ENCODE measurements around the gene GRHL1. TPM values are rescaled to one million over a fixed set of nuclear protein-coding genes. Genes with fewer than 3 reads are reported as not detected.

GRHL1 gene
- total RNA-seq, 2 donors from 2014 or later = 1.3 to 3.2 TPM

DNA sequence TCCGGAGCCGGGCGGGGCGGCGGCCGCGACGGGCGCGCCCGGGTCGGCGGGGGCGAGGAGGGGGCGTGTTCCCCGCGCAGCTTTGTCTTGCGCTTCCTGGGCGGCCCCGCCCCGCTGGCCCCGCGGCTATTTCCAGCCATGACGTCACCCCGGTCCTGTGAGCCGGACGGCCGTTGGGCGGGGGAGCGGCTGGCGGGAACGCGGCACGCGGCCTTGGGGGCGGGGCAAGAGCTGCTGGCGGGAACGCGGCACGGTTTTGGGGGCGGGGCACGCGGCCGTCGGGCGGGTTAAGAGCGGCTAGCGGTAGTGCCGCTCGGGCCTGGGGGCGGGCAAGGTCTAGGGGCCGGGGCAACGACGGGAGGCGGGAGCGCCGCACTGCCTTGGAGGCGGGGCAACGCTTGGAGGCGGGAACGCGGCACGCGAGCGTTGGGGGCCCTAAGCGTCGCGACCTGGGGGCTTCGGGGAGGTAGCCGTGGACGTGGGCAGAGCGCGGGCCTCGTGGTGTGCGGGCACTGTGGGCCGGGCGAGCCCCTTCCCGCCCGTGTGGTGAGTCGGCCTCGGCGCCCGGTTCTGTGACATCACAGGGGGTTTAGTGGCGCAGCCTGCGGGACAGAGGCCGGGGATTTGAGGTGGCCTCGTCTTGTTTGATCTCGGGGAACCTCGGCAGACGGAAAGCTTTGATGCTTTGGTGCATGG lies 92.6 kb downstream of the GRHL1 start:
- Histone ChIP-seq H3K36me3 (peaks cover 31% of the 10 kb centered on the region), H3K4me3 (peak overlapping the region; percentile 64 to 78), H3K4me1 (peaks cover 0 to 76% of the 10 kb centered on the region in 2 donors), H3K27ac (peak overlapping the region; percentile 95 to 99), H3K27me3 (no peaks in the 10 kb centered on the region), H3K9me3 (no peaks in the 10 kb centered on the region)
- TF ChIP-seq, protein P1, sequence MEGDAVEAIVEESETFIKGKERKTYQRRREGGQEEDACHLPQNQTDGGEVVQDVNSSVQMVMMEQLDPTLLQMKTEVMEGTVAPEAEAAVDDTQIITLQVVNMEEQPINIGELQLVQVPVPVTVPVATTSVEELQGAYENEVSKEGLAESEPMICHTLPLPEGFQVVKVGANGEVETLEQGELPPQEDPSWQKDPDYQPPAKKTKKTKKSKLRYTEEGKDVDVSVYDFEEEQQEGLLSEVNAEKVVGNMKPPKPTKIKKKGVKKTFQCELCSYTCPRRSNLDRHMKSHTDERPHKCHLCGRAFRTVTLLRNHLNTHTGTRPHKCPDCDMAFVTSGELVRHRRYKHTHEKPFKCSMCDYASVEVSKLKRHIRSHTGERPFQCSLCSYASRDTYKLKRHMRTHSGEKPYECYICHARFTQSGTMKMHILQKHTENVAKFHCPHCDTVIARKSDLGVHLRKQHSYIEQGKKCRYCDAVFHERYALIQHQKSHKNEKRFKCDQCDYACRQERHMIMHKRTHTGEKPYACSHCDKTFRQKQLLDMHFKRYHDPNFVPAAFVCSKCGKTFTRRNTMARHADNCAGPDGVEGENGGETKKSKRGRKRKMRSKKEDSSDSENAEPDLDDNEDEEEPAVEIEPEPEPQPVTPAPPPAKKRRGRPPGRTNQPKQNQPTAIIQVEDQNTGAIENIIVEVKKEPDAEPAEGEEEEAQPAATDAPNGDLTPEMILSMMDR (IDR thresholded peaks at IDR 0.05) = no peak
- DNase-seq (ENCODE audit: low spot score) = peak; percentile 98

DNA sequence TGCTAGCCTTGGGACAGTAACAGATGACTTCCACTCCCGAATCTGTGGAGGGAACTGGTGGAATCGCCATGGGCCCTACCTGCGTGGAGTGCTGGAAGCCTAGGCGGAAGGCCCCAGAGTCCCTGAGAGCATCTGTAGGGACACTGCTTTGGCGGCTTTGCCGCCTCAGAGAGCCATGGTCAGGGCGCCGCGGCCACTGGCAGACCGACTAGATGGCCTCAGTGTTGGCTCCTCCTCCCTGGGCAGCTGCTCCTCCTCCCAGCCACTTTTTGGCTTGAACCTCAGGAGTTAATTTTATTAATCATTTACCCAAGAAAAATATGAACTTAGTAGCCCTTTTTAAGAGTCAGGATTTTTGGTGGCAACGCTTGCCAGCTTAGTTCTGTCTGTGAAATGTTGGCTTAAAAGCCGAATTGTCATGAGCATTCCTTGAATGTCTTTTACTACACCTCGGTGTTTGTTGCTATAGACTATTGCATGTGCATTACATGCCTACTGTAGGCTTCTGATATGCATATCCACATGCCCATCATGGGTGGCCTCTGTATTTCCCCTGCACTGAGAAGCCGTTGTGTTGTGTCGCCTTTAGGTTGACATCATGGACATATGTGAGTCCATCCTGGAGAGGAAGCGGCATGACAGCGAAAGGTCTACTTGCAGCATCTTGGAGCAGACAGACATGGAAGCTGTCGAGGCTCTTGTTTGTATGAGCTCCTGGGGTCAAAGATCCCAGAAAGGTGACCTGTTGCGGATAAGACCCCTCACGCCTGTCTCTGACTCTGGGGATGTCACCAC lies 94.3 kb downstream of the GRHL1 start:
- DNase-seq (ENCODE audit: low spot score) = no peak
- Histone ChIP-seq H3K4me3 (no peak overlapping the region), H3K27ac (peak overlapping the region; percentile 95 to 99), H3K36me3 (peaks cover 43% of the 10 kb centered on the region), H3K4me1 (peaks cover 0 to 70% of the 10 kb centered on the region in 2 donors), H3K27me3 (no peaks in the 10 kb centered on the region), H3K9me3 (no peaks in the 10 kb centered on the region)
- TF ChIP-seq, protein P1 (IDR thresholded peaks at IDR 0.05) = no peak

DNA sequence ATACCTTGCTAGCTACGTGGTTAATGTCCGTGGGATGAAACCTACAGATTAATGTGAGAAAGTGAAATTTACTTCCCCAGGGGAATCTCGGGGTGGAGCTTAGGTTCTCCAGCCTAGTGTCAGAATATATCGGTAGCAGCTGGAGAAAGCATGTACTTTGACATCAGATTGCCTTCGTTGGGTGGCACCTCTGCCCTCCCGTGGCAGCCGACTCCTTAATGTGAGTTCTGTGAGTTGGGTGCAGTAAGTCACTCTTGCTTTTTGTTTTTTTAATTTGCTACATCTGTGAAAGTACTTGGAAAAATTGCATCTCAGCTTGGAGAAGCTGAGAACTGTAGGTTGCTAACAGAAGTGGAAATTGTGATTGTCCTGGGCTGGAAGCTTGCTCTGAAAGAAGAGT lies 95.4 kb downstream of the GRHL1 start:
- H3K4me1 ChIP-seq = peaks cover 0 to 58% of the 10 kb centered on the region in 2 donors
- TF ChIP-seq, protein P1 (IDR thresholded peaks at IDR 0.05) = no peak
- DNase-seq (ENCODE audit: low spot score) = no peak
- no peaks in the 10 kb centered on the region for H3K9me3 ChIP-seq
- no peaks in the 10 kb centered on the region for H3K27me3 ChIP-seq
- no peak overlapping the region for H3K27ac ChIP-seq
- H3K36me3 ChIP-seq = peaks cover 46% of the 10 kb centered on the region
- no peak overlapping the region for H3K4me3 ChIP-seq

DNA sequence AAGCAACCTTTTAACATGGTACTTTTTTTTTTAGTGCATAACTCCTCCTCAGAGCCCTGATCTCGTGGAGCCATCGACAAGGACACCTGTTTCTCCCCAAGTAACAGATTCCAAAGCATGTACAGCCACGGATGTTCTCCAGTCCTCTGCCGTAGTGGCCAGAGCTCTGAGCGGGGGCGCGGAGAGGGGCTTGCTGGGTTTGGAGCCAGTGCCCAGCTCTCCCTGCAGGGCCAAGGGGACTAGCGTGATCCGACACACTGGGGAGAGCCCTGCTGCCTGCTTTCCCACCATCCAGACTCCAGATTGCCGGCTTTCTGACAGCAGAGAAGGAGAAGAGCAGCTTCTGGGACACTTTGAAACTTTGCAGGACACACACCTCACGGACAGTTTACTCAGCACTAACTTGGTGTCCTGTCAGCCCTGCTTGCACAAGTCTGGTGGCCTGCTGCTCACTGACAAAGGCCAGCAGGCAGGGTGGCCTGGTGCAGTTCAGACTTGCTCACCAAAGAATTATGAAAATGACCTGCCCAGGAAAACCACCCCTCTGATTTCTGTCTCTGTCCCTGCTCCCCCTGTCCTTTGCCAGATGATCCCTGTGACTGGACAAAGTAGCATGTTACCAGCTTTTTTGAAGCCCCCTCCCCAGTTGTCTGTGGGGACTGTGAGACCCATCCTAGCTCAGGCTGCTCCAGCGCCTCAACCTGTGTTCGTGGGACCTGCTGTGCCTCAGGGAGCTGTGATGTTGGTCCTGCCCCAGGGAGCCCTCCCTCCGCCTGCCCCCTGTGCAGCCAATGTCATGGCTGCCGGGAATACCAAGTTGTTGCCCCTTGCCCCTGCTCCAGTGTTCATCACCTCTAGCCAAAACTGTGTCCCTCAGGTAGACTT lies 96.4 kb downstream of the GRHL1 start:
- Histone ChIP-seq H3K9me3 (no peaks in the 10 kb centered on the region), H3K36me3 (peaks cover 56% of the 10 kb centered on the region), H3K27me3 (no peaks in the 10 kb centered on the region), H3K4me1 (peaks cover 0 to 52% of the 10 kb centered on the region in 2 donors), H3K27ac (peak overlapping the region; percentile 36 to 39), H3K4me3 (no peak overlapping the region)
- TF ChIP-seq, protein P1 (IDR thresholded peaks at IDR 0.05) = no peak
- DNase-seq (ENCODE audit: low spot score) = no peak

DNA sequence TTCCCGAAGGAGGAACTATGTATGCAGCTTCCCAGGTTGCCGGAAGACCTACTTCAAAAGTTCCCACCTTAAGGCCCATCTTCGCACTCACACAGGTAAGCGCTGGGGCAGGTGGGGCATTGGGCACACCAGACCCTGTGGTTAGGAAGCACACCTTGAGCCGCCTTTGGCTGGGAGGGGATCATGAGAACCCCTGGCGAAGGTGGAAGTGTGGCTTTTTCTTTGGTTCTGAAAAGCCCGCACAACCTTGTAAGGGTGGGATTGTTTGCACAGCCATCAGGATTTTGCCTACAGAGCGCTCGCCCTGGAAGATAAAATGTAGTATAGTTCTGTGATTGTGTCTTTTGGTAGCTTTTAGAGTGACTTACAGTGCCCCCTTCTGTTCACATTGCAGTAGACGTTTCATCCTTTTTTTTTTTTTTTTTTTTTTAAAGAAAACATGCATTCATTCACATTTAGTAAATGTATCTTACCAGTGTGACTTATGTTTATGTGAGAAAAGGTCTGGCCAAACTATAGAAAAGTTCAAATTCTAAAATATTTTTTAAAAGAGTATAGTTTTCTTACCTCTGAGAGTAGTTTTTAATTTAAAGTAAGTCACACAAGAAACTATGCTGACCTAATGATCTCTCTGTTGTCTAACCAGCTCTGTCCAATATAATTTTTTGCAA lies 97.1 kb downstream of the GRHL1 start:
- Histone ChIP-seq H3K9me3 (no peaks in the 10 kb centered on the region), H3K4me1 (peaks cover 0 to 60% of the 10 kb centered on the region in 2 donors), H3K36me3 (peaks cover 64% of the 10 kb centered on the region), H3K27me3 (no peaks in the 10 kb centered on the region), H3K27ac (peak overlapping the region; percentile 36 to 39), H3K4me3 (no peak overlapping the region)
- TF ChIP-seq, protein P1 (IDR thresholded peaks at IDR 0.05) = peak; percentile 46 to 68
- DNase-seq (ENCODE audit: low spot score) = no peak
